Psoas muscle (tissue), 8 donors: ENCODE results near the gene PRUNE2. TPM values are rescaled to one million over a fixed set of nuclear protein-coding genes. Genes with fewer than 3 reads are reported as not detected.

Experiments
- ATAC-seq, 4 donors: fragments of 200-7000 bp; cut with Tn5 transposase; one replicate each; pipeline ENCODE4 v1.9.1; 2020; ENCODE audit warnings: moderate library complexity in 3 of 4, mild to moderate bottlenecking in 2 of 4
- DNase-seq, 2 donors: peaks; one replicate each; pipeline ENCODE4 v3.0.0-alpha.2; 2020
- H3K27ac ChIP-seq: fragments of 200-600 bp; one replicate; pipeline ENCODE4 v1.8.0; 2022
- H3K27me3 ChIP-seq, 3 donors: fragments of 200-600 bp in 1 of 3; one replicate each; pipeline versions ENCODE4 v1.6.1 to v1.8.0; 2013 to 2022; ENCODE audit warnings: low read length in 2 of 3, mild to moderate bottlenecking in 2 of 3, moderate library complexity in 1 of 3; ENCODE audit not compliant: insufficient read depth in 3 of 3
- H3K36me3 ChIP-seq, 2 donors: fragments of 200-600 bp in 1 of 2; one replicate each; pipeline versions ENCODE4 v1.6.1 to v1.8.0; 2013 to 2022; ENCODE audit warnings: low read depth in 1 of 2, mild to moderate bottlenecking in 1 of 2, moderate library complexity in 1 of 2; ENCODE audit not compliant: insufficient read depth in 1 of 2
- H3K4me1 ChIP-seq: fragments of 200-600 bp; one replicate; pipeline ENCODE4 v1.8.0; 2022
- H3K4me3 ChIP-seq: fragments of 200-600 bp; one replicate; pipeline ENCODE4 v1.8.0; 2022; ENCODE audit warnings: mild to moderate bottlenecking
- H3K9me3 ChIP-seq: fragments of 200-600 bp; one replicate; pipeline ENCODE4 v1.8.0; 2022
- WGBS, 3 donors: extraction: QIAGEN DNeasy Blood & Tissue Kit; methylation state at CpG; one replicate each; pipeline versions ENCODE4 v1.1.6 to v1.1.7; 2013; 5-methylcytosine and 5-hydroxymethylcytosine counted together
- intact Hi-C, 2 donors: fragments of 100-400 bp; cut with DNase I; formaldehyde crosslinking; loops; one replicate each; pipeline versions ENCODE4 v1.11.0 to v1.14.2; 2022
- polyA plus RNA-seq, 3 donors: library from polyadenylated mRNA; stranded (reverse); fragments of 200-250 nt; gene quantifications; one replicate each; pipeline ENCODE4 v1.2.3, GENCODE V29; 2013
- total RNA-seq, 4 donors: library from RNA; stranded (reverse); fragmentation: NEBNext Ultra II Directional in 2 of 4; extraction: Animal tissue kit (Norgen Biotek cat#: 25700) in 2 of 4; gene quantifications; one replicate each; pipeline versions ENCODE4 v1.2.1 to v1.2.4, GENCODE V29; 2021 to 2023
- TF ChIP-seq, protein P1 (sequence below): fragments of 200-600 bp; IDR thresholded peaks from one replicate; pipeline ENCODE4 v1.8.0; 2022; ENCODE audit warnings: antibody characterized with exemption
- donor health status: healthy with polysubstance abuse.
- donor health status: DM: no; HTN: no; CAD: no; lungs with moderate emphysema.
- donor health status: Bipolar disorder and iron deficiency.
- donor health status: healthy.
- donor health status: DM: yes; HTN: yes; CAD: no.
- donor health status: DM: no; HTN: no; CAD: no.
- donor health status: DM: no; HTN: no; CAD: no.
- donor health status: DM: yes; HTN: yes; CAD: no.

The PRUNE2 gene
- total and polyA plus RNA-seq, 7 donors = 1.2 to 79.9 (median 3.6) TPM

DNA sequence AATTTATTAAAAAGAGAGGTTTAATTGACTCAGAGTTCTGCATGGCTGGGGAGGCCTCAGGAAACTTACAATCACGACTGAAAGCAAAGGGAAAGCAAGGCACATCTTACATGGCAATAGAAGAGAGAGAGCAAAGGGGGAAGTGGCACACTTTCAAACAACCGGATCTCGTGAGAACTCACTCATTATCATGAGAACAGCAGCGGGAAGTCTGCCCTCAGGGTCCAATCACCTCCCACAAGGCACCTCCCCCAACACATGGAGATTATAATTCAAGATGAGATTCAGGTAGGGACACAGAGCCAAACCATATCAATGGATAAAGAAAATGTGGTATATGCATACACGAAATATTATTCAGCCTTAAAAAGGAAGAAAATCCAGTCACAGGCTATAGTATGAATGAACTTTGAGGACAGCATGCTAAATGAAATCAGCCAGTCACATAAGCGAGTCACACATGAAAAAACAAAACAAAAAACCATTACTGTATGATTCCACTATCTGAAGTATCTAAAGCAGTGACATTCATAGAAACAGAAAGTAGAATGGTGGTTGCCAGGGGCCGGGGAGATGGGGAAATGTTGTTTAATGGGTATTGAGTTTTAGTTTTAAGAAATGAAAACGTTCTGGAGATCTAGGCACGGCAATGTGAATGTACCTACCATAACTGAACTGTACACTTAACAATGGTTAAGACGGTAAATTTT is 225.0 kb downstream of the PRUNE2 start:
- TF ChIP-seq, protein P1, sequence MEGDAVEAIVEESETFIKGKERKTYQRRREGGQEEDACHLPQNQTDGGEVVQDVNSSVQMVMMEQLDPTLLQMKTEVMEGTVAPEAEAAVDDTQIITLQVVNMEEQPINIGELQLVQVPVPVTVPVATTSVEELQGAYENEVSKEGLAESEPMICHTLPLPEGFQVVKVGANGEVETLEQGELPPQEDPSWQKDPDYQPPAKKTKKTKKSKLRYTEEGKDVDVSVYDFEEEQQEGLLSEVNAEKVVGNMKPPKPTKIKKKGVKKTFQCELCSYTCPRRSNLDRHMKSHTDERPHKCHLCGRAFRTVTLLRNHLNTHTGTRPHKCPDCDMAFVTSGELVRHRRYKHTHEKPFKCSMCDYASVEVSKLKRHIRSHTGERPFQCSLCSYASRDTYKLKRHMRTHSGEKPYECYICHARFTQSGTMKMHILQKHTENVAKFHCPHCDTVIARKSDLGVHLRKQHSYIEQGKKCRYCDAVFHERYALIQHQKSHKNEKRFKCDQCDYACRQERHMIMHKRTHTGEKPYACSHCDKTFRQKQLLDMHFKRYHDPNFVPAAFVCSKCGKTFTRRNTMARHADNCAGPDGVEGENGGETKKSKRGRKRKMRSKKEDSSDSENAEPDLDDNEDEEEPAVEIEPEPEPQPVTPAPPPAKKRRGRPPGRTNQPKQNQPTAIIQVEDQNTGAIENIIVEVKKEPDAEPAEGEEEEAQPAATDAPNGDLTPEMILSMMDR = no peak
- ATAC-seq = no peak
- Histone ChIP-seq H3K27me3 (no peaks in the 10 kb centered on the region), H3K27ac (no peak overlapping the region), H3K36me3 (no peaks in the 10 kb centered on the region), H3K4me3 (no peak overlapping the region), H3K9me3 (peaks cover 4% of the 10 kb centered on the region), H3K4me1 (no peaks in the 10 kb centered on the region)
- no peak for DNase-seq
- WGBS, 3 donors = 90 to 92% (median 91%) methylated on average over 10 of the region's 10 CpGs
- intact Hi-C loops = no loop called here

DNA sequence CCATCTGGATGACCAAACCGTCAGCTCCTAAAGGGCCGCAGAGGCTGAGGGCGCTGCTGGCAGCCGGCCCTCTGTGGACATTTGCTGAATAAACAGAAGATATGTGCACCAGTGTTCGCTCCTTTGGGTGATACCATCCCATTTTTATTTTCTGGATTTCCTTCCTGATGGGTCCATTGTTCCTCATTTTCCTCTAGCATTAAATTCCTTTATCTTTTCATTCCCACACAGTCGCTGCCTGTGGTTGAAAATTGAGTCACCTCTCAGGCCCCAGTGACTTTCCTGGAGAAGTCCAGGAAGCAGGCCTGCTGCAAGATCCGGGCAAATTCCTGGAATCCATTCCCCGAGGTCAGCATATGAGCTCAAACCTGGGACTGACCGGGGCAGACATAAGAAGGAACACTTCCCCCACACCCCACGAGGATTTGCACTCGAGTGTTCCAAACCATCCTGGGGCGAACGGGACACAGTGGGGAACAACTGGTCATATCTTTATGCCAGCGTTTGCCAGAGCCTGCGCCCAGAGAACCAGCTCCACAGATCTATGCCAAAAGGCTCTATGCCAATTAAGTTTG is 228.3 kb downstream of the PRUNE2 start:
- H3K4me1 ChIP-seq = no peaks in the 10 kb centered on the region
- H3K36me3 ChIP-seq = no peaks in the 10 kb centered on the region
- no peaks in the 10 kb centered on the region for H3K27me3 ChIP-seq
- TF ChIP-seq, protein P1 = no peak
- H3K4me3 ChIP-seq = no peak overlapping the region
- H3K9me3 ChIP-seq = peaks cover 4% of the 10 kb centered on the region
- DNase-seq = peak in 1 of 2 donors; percentile 14
- intact Hi-C loops = no loop called here
- no peak overlapping the region for H3K27ac ChIP-seq
- no peak for ATAC-seq
- WGBS, 3 donors = 23 to 32% (median 25%) methylated on average over 15 of the region's 15 CpGs

DNA sequence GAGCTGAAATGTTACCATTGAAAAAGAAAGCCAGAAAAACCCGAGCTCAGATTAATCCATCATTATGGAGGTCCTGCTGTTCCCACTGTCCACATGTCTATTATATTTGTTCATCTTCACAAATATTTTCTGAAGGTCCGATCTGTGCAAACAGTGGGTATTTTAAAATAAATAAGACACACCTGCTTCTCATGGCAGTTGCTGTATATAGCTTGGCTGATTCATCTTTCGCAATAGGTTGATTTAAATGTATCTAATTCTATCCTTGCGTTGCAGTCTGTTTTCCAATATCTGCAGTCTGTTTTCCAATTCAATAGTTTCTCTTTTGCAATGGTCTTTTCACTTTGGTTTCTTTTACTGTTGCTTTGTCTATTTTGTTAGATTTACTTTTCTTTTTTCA is 229.1 kb downstream of the PRUNE2 start:
- Histone ChIP-seq H3K4me1 (no peaks in the 10 kb centered on the region), H3K36me3 (no peaks in the 10 kb centered on the region), H3K27ac (no peak overlapping the region), H3K27me3 (no peaks in the 10 kb centered on the region), H3K4me3 (no peak overlapping the region), H3K9me3 (peaks cover 4% of the 10 kb centered on the region)
- no peak for ATAC-seq
- WGBS, 3 donors = 56 to 60% (median 58%) methylated on average over 4 of the region's 4 CpGs
- intact Hi-C loops = no loop called here
- TF ChIP-seq, protein P1 = no peak
- no peak for DNase-seq

DNA sequence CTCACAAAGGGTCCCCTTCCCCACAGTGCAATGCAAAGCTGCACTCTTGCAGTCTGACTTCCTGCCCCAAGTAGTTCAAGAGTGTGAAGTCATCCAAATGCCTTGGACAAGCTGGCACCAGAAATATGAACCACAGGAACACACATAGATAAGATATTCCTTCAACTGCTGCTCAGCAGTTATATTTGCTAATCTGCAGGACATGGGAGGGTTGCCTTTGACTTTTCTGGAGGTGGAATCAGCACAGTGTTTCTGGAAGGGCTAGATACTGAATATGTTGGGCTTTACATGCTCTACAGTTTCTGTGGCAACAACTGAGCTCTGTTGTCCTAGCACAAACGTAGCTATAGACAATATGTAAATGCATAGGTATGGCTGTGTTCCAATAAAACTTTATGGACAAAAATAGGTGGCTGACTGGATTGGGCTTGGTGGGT is 238.4 kb downstream of the PRUNE2 start:
- H3K27me3 ChIP-seq = no peaks in the 10 kb centered on the region
- H3K9me3 ChIP-seq = no peaks in the 10 kb centered on the region
- WGBS, 3 donors = 51 to 63% (median 59%) methylated on average over 1 of the region's 1 CpG
- H3K27ac ChIP-seq = no peak overlapping the region
- no peaks in the 10 kb centered on the region for H3K36me3 ChIP-seq
- intact Hi-C loops = no loop called here
- no peak overlapping the region for H3K4me3 ChIP-seq
- DNase-seq (no peak), ATAC-seq (no peak)
- TF ChIP-seq, protein P1 = no peak
- no peaks in the 10 kb centered on the region for H3K4me1 ChIP-seq
